HG03066 (cell line): ENCODE data around the gene MED12L.

ENCODE experiments used
- ATAC-seq: cut with Tn5 transposase; IDR thresholded peaks from one replicate; pipeline ENCODE4 v1.9.1; 2021; ENCODE audit warnings: low read depth; ENCODE audit not compliant: unreplicated experiment

MED12L gene

DNA sequence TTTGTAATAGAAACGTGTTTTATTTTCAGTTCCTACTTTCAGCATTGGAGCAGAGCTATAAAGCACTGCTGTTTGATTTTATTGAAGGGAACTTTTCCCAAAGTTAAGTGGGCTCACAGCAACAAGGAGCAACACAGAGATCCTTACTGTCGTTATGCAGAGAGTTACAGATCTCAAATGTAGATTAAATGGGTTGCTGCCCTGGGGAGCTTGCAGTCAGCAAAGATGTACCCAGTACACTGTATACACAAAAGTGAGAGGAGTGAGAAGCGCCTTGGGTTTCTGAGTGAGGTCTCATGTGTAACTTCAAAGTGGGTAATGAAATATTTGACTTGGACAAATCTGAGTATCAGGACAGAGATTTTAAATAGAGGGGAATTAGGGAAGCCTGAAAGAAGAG lies 47.7 kb downstream of the MED12L start:
- no peak for ATAC-seq

DNA sequence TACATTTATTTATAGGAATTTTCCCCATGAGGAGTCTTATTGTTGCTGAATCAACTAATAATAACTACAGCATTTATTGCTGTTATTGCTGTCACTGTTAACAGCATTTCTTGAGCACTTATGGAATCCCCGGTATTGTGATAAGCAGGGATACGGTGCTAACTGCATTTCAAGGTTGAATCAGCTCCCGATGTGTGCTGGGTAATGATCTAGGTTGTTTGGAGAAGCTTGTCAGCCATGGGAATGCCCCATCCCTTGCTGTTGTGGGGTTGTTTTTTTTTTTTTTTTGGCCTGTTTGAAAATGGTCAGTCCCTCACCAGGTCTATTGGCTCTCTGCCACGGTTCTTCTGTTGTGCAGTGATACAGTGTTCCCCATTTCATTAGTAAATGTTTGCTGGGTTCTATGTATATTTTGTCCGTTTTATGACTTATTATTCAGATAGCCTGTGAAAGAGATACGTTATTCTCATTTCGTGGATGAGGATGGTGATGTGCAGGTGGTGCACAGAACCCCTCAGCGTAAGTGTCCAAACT lies 48.5 kb downstream of the MED12L start:
- ATAC-seq, result no peak

DNA sequence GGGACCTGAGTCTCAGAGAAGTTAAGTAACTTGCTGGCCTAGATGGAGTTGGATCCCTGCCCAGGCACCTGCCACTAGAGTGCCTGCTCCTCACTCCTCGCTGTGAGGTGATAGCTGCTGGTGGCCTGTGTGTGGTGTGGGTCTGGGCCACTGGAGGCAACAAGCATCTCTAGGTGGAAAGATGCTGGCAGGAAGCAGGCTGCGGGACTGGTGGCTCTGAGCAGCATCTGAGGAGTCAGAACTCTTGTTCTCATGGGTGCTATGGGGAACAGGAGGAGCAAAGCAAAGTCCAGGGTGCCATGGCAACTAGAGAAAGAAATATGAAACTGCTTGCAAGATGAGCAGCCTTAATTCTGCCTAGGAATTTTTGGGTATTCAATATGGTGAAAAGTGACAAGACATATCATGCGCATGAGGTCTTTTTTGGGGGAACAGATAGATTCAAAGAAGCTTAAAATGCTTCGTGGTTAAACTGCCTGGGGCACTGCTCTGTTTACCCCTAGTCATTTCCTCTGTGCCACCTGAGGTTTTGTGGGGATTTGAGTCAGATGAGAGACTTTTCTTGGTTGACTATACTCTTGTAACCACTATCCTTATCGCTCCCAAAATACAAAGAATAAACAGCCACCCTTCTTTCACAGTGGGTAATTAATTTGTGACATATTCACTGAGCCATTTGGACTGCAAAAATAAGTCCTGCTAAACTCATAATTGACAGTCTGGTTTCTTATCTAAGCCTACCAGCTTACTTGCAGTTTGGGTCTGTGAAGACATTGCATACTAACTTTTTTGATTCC lies 50.3 kb downstream of the MED12L start:
- ATAC-seq, result no peak

DNA sequence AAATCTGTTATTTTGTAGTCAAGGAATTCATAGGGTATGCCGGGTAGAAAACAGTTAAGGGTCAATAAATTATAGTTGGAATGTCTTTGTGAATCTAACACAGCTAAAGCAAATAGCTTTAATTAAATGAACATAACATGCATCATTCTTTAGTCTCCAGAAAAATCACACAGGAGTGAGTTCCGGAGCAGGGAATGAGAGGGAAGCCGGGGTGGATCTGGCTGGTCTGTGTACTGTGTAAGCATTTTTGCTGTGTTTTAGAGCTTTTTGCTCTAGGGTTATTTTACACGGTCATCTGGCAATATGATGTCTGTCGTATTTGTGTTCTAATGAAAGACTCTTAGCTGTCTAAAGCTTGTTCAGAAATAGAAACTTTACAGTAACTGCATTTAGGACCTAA lies 57.5 kb downstream of the MED12L start:
- ATAC-seq, result no peak

DNA sequence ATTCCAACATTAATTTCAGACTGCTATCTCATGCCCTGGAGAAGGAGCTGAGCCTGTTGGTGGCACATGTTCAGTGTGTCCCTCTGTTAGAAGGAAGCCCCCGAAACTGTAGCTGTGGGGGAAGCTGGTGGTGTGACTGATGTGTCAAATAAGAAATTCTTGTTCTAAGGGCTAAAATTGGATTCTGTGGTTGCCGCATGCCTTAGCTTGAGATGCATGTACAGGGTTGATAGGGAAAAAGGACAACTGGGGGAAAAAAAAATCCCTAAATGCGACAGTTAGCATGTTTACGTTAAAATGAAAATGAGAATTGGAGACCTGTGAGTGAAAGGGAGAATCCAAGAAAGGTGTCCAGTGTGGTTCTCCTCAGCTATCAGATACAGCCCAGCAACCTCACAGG lies 58.6 kb downstream of the MED12L start:
- no peak for ATAC-seq

DNA sequence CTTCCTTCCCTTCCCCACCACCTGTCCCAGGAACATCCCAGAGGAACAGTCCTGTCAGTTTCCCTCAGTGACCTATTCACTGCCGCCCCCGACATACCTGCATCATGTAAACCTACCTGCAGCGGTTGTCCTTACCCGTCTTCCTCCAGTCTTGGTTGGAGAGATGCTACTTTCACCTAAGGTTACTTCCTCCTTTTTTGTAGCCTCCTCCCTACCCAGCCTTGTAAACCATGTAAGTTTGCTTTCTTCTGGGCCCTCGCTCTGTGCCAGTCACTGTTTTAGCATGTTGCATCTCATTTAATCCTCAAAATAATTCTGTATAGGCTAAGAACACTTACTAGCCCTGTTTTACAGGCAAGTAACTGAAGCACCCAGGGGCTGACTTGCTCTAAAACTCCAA lies 59.3 kb downstream of the MED12L start:
- no peak for ATAC-seq

DNA sequence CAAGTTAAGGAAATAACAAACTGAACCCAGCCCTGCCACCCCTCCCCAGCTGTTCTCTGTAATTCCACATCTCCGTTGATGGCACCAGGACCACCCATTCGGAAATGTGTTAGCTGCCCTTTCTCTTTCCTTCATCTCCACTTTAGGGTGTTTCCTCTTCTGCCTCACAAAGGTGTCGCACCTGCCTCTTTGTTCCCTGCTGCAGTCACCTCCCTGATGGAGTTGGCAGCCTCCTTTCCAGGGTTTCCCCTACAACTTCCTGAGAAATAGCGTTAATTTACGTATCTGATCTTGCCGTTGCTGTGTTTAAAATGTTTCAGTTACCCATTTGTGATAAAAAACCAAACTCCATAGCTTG lies 60.2 kb downstream of the MED12L start:
- ATAC-seq, result no peak

DNA sequence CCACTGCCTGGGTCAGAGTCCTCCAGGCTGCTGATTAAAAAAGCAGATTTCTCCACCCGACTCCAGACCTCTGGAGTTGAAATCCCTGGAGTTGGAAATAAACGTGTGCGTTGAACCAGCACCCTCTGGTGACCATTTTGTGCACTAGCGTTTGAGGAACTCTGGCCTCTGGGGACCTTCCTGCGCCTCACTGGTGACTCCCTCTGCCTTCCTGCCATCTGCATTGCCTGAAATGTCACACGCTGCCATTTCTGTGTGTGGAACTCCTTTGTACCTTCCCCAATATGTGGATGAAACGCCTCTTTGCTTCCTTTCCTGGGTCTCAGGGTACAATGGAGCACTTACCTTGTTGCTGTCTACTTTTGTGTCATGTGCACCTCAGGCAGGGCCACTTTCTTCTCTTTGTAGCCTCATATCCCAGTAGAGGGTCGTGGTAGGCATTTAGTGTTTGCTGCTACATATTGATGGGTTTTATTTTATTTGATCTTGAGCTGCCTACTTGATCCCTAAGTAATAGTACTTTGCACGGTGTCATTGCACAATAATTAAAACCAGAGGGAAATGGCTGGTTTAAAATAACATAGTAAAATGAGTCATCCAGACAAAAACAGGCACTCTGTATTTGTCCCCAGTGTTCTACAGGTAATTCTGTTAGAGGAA lies 60.7 kb downstream of the MED12L start:
- ATAC-seq, result peak; percentile 79

DNA sequence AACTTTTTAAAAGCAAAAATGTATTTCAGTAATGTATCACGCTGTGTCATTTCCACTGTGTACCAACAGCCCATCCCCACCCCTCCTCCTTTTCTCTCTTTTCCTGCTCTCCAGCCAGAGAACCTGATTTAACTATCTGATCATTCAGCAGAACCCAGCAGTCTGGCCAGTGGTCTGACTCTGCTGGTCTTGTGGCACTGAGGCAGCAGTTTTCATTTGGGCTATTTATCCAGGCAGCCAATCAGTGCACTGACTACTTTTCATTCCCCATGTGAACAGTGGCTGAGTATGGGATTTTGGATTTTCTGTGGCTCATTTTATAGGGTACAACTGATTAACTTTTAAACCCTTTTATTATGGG lies 61.2 kb downstream of the MED12L start:
- no peak for ATAC-seq

DNA sequence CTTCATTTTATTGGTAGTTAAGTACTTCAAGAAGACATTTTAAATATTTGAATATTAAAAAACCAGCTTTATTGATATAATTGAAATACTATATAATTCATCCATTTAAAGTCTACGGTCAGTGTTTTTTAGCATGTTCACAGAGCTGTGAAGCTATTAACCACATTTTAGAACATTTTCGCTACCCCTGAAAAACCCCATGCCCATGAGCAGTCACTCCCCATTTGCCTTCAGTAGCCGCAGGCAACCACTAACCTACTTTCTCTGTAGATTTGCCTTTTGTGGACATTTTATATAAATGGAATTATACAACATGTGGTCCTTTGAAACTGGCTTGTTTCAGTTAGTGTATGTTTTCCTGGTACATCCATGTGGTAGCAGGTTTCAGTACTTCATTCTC lies 61.8 kb downstream of the MED12L start:
- ATAC-seq, result no peak

DNA sequence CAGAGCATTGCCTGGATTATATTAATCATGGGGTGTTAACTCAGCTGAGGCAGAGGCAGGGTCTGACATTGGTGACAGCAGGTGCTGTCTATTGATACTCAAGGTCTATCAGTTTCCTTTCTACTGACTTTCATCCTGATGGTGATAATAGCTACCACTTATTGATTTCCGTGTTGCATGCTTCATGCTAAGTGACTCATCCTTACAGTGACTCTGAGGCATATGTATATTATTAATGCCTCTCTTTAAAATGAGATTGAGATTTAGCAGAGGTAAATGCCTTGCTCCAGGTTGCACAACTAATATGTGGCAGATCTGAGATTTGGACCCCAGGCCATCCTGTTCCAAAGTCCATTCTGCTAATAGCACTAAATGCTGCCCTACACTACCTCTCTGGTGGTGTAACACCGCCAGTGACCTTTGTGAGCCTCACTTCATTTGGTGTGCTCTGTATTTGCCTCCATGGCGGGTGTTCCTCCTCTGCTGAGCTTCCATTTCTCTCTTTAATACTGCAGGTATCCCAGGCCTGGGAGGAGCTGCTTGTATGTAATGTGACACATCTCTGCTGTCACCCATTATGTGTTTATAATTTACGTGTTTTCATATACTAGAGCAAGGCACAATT lies 67.1 kb downstream of the MED12L start:
- no peak for ATAC-seq

DNA sequence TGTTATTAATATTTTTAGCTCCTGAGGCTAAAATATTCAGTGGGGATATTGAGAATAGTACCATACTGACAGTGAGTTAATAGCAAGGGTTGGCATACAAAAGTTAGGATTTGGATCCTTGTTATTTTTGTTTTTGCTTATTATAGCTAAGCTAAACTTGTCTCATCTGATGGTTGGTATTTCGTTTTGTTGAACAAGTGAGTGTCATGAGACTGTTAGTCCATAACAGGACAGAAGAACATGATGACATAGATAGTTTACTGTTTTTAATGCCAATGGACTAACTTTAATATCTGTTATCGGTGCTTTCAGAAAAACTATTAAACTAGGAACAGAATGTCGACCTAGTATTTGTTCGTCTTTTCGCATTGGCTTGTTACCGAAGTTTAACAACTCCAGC lies 69.1 kb downstream of the MED12L start:
- ATAC-seq, result no peak

DNA sequence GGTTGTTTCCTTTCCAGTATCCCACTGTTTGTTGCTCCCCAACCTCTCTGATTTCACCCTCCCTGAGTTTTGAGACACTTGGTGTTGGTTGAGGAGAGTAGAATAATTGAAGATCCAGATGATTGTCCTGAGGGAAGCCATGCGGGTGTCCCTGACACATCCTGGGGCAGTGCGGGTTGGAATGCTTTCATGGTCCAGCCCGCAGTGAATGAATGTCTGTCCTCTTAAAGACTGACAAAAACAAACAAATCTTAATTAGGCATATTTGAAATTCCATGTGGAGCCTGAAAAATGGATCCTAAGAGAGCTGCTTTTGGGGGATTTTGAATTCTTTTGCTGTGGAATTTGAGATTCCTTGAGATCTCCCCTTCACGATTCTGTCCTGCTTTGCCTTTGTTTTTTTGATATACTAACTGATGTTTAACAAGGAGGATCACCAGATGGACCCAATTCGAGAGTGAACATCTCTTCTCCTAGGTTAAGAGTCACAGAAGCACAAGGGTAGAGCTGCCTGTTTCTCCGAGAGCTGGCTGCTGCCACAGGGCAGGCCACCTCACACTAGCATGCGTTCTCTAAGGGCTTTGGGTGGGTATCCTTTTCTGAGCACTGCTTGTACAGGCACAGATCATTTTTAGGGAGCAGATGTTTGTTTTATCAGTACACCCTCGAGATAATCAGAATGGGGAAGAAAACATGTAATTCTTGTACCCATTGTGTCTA lies 70.1 kb downstream of the MED12L start:
- no peak for ATAC-seq

DNA sequence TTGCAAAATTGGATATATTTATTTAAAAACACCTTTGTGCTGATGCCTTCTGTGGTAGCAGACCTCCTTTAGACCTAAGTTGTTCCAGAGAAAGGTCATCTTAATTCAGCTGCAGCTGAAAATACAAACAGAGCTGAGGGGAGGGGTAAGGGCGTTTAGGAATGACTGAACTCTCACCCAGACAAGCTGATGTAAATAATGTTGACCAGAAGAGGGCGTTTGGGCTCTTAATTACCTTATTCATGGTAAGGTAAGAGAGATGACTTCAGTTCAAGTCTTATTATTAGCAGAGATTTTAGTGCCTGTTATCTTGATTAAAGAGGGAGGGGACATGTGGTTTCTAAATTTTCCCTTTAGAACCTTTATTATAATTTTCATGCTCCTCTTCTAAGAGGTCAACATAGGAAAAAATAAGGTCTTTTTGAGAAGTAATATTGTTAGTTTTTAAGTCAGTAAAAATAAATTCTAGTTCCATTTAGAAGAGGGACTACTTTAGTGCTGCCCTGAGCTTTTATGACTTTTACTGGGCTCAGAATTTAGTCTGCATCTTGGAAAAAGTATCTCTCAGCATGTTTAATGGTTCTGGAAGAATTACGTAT lies 71.3 kb downstream of the MED12L start:
- ATAC-seq, result peak; percentile 86

DNA sequence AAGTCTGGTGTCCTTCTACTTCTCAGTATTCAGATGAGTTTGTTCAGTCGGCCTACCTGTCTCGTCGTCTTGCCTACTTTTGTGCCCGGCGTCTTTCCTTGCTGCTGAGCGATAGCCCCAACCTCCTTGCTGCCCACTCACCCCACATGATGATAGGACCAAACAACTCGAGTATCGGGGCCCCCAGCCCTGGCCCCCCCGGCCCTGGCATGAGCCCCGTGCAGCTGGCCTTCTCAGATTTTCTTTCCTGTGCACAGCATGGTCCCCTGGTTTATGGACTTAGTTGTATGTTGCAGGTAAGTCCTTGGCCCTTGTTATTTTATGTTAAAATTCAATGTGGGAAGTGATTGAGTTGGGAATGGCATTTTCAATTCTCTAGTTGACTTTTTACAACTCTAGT lies 74.3 kb downstream of the MED12L start:
- ATAC-seq, result no peak

DNA sequence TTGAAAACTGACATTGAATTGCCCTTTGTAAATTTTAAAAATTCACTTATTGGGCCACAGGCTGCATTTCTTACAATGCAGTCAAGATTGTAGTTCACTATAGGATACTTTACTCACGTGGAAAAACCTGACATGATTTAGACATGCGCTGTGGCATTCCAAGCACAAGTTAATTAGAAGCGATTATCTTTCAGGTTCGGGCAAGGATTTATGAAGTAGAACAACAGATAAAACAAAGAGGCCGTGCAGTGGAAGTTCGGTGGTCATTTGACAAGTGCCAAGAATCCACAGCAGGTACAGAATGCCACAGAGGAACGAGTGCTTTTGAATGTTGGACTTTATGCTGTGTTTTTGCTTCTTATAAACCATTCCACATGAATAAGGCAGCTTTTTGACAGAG lies 79.8 kb downstream of the MED12L start:
- no peak for ATAC-seq

DNA sequence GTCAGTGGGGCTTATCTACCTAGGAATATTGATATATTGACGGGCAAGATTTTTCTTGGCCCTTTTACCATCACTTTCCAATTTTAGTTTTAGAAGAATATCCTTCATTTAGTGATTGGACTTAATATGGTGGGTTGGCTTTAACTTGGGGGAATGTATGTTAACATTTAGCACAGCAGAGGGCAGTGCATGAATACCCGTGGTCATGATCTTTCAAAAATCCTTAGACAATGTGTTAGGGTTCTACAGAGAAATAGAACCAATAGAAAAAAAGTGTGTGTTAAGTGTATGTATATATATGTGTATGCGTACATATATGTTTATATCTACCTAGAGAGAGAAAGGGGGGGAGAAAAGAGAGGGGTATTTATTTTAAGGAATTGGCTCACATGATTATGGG lies 80.7 kb downstream of the MED12L start:
- ATAC-seq, result no peak

DNA sequence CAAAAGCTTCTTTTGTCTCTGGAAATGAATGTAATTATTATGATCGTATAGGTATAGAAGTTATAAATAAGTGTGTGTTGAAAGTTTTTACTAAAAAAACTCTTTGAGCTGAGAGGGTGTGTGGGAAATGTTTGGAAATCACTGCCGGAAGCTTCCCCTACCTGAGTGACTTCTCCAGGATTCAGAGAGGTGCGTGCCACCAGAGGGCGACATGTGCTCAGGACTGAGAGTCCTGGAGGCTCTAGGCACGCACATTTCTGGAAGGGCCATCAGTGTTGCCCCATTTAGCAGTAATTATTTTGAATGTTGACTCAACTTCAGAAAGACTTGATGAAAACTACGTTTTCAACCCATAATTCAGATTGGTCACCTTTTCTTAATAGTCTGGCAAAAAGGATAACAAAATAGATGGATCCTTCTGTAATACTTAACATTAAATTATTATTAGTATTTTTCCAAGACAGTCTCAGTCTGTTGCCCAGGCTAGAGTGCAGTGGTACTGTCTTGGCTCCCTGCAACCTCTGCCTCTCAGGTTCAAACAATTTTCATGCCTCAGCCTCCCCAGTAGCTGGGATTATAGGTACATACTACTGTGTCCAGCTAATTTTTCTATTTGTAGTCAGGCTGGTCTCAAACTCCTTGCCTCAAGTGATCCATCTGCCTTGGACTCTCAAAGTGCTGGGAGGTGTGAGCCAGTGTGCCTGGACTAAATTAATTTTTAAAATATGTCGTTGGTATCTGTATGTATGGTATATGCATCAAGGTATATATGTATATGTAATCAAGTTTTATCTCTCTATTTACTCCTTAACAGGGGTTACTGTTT lies 83.0 kb downstream of the MED12L start:
- ATAC-seq, result peak; percentile 44

DNA sequence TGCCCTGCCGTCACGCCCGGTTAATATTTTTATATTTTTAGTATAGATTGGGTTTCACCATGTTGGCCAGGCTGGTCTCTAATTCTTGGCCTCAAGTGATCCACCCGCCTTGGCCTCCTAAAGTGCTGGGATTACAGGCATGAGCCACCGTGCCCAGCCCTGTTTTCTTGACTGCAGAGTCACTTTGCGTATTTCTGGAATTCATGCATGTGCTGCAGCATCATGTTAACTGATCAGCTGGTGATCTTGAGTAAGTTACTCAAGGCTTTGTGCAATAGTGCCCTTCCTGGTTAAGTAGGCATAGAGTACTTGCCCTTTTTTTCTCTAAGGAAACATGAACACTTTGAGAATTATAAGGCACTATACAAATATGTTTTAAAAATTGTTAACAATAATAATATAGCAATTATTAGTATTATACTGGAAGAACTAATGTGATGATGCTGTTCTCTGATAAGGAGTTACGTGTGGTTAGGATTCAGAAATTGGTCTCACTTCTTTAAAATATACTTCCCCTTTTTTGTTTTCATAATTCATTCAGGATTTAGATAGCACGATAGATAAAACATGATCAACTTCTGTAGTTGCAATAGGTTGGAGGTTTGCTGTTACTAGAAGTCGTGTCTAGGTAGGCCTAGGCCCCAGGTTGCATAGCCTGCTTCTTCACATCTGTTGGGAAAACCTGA lies 83.9 kb downstream of the MED12L start:
- ATAC-seq, result no peak
